B cell (primary cell): ENCODE measurements around the gene CPPED1. TPM values are rescaled to one million over a fixed set of nuclear protein-coding genes. Genes with fewer than 3 reads are reported as not detected.
"Not testable (repeated sequence)": the region's sequence is repeated elsewhere in the genome, so short reads cannot be mapped to it uniquely, and the experiment has no call there.

Experiments
- ATAC-seq: fragments of 200-7000 bp; cut with Tn5 transposase; one replicate; pipeline ENCODE4 v1.10.0; 2021; ENCODE audit warnings: low read depth, mild to moderate bottlenecking, moderate number of reproducible peaks, moderate library complexity
- CTCF ChIA-PET: fragments of 350-600 bp; sonication (Branson Sonifier 250); formaldehyde crosslinking; loops from one replicate; lab custom pipeline; 2021; ENCODE audit warnings: antibody characterized with exemption, inconsistent platforms; lab: Charles Lee
- POLR2A ChIA-PET: fragments of 350-600 bp; sonication (Branson Sonifier 250); formaldehyde crosslinking; loops from one replicate; lab custom pipeline; 2021; ENCODE audit warnings: antibody characterized with exemption; lab: Charles Lee
- DNase-seq: peaks from one replicate; pipeline ENCODE4 v3.0.0; 2013
- H2AFZ ChIP-seq: 2 replicates; pipeline ENCODE4 v1.6.1; 2012; ENCODE audit warnings: mild to moderate bottlenecking, low read depth, low read length; ENCODE audit not compliant: insufficient read depth, poor library complexity, severe bottlenecking
- H3K27ac ChIP-seq, 2 donors: 1 replicate in 1 of 2; 2 replicates in 1 of 2; pipeline ENCODE4 v1.5.1; 2012 to 2013; ENCODE audit warnings: low read length in 2 of 2, mild to moderate bottlenecking in 2 of 2, moderate library complexity in 1 of 2
- H3K27me3 ChIP-seq, 4 experiments: fragments of 200-600 bp in 1 of 4; sonication (generic) in 1 of 4; replicated peaks in 1 of 4; 1 replicate in 2 of 4; 2 replicates in 2 of 4; pipeline versions ENCODE4 v1.6.1 to v1.7.0; 2013 to 2016; ENCODE audit warnings: low read length in 3 of 4, mild to moderate bottlenecking in 2 of 4, mixed read lengths in 1 of 4, moderate library complexity in 1 of 4; ENCODE audit not compliant: insufficient read depth in 4 of 4, control insufficient read depth in 3 of 4; ENCODE audit errors: control extremely low read depth in 1 of 4
- H3K36me3 ChIP-seq, 2 experiments: replicated peaks in 1 of 2; 1 replicate in 1 of 2; 2 replicates in 1 of 2; pipeline versions ENCODE4 v1.6.1 to v1.7.1; 2013; ENCODE audit warnings: low read length in 1 of 2; ENCODE audit not compliant: insufficient read depth in 2 of 2, control insufficient read depth in 1 of 2; ENCODE audit errors: control extremely low read depth in 1 of 2, extremely low read depth in 1 of 2
- H3K4me1 ChIP-seq, 2 donors: fragments of 200-600 bp in 1 of 2; sonication (generic) in 1 of 2; 1 replicate in 1 of 2; 2 replicates in 1 of 2; pipeline versions ENCODE4 v1.5.1 to v1.6.1; 2013 to 2017; ENCODE audit warnings: low read length in 2 of 2; ENCODE audit not compliant: control insufficient read depth in 2 of 2, insufficient read depth in 2 of 2
- H3K4me2 ChIP-seq: replicated peaks from 2 replicates; pipeline ENCODE3; 2012; ENCODE audit warnings: mild to moderate bottlenecking, low read depth, low read length; ENCODE audit not compliant: poor library complexity, severe bottlenecking
- H3K4me3 ChIP-seq, 5 experiments: fragments of 200-600 bp in 1 of 5; sonication (generic) in 1 of 5; 1 replicate in 3 of 5; 2 replicates in 2 of 5; pipeline versions ENCODE4 v1.5.1 to v1.7.0; 2011 to 2016; ENCODE audit warnings: low read length in 4 of 5, mild to moderate bottlenecking in 4 of 5, low read depth in 2 of 5, control low read depth in 1 of 5, moderate library complexity in 1 of 5; ENCODE audit not compliant: insufficient read depth in 1 of 5; ENCODE audit errors: control extremely low read depth in 1 of 5, extremely low read depth in 1 of 5
- H3K79me2 ChIP-seq: fragments of 200-600 bp; sonication (generic); one replicate; pipeline ENCODE4 v1.6.0; 2016; ENCODE audit warnings: low read length; ENCODE audit not compliant: control insufficient read depth, insufficient read depth
- H3K9ac ChIP-seq: fragments of 200-600 bp; sonication (generic); 2 replicates; pipeline ENCODE4 v1.6.1; 2017; ENCODE audit warnings: mild to moderate bottlenecking, low read length, moderate library complexity
- H3K9me3 ChIP-seq, 3 donors: one replicate each; pipeline versions ENCODE4 v1.6.1 to v1.7.1; 2013; ENCODE audit warnings: low read length in 2 of 3; ENCODE audit not compliant: control insufficient read depth in 2 of 3, insufficient read depth in 1 of 3; ENCODE audit errors: control extremely low read depth in 1 of 3
- H4K20me1 ChIP-seq: 2 replicates; pipeline ENCODE4 v1.6.0; 2012; ENCODE audit warnings: mild to moderate bottlenecking, low read length; ENCODE audit not compliant: insufficient read depth, control insufficient read depth, poor library complexity, severe bottlenecking
- H3K27ac Mint-ChIP-seq: one replicate; pipeline ENCODE4 v1.8.0; 2021; ENCODE audit warnings: mixed read lengths
- H3K27me3 Mint-ChIP-seq: one replicate; pipeline ENCODE4 v1.8.0; 2021; ENCODE audit warnings: mixed read lengths
- H3K4me1 Mint-ChIP-seq: one replicate; pipeline ENCODE4 v1.8.0; 2021; ENCODE audit warnings: mixed read lengths
- H3K4me3 Mint-ChIP-seq: one replicate; pipeline ENCODE4 v1.8.0; 2021; ENCODE audit warnings: mixed read lengths
- H3K9me3 Mint-ChIP-seq: one replicate; pipeline ENCODE4 v1.8.0; 2022; ENCODE audit warnings: mixed read lengths; ENCODE audit not compliant: insufficient read depth
- CTCF ChIP-seq: fragments of 200-600 bp; IDR thresholded peaks from one replicate; pipeline ENCODE4 v1.8.0; 2022; ENCODE audit warnings: antibody characterized with exemption, mild to moderate bottlenecking
- EZH2 ChIP-seq: IDR thresholded peaks from 2 replicates; pipeline ENCODE4 v1.6.1; 2012; ENCODE audit warnings: borderline replicate concordance, low read depth, mild to moderate bottlenecking, moderate library complexity, low read length; ENCODE audit not compliant: insufficient read depth, poor library complexity, severe bottlenecking
- WGBS: methylation state at CpG from one replicate; pipeline ENCODE4 v1.1.5; 2013; ENCODE audit warnings: missing lambda C conversion rate; ENCODE audit not compliant: insufficient coverage; 5-methylcytosine and 5-hydroxymethylcytosine counted together
- intact Hi-C: fragments of 100-400 bp; cut with micrococcal nuclease; formaldehyde crosslinking; loops from one replicate; pipeline ENCODE4 v1.10.0; 2022
- polyA plus RNA-seq: library from polyadenylated mRNA; depleted of rRNA; stranded (reverse); fragments of >200 nt; gene quantifications from 2 replicates; pipeline ENCODE4 v1.2.3, GENCODE V29; 2012
- total RNA-seq, 2 donors: library from RNA; stranded (reverse); fragments of 120-200 nt in 1 of 2; gene quantifications; 1 replicate in 1 of 2; 2 replicates in 1 of 2; pipeline versions ENCODE4 v1.2.3 to v1.2.4, GENCODE V29; 2013 to 2022

CPPED1 gene
- total and polyA plus RNA-seq, 2 donors (not counting 1 experiment from before 2014, with no cell fraction given) = 5.9 to 11.3 TPM

- Mint-ChIP-seq H3K4me3 (peak overlapping the region; percentile 92), H3K4me1 (peaks cover 21% of the 10 kb centered on the region), H3K27me3 (no peaks in the 10 kb centered on the region), H3K27ac (peak overlapping the region; percentile 76), H3K9me3 (no peaks in the 10 kb centered on the region)
- ChIA-PET CTCF (interaction anchor here (1.1 to 1.2 kb wide), 2 partner anchors 17 to 18 kb away, joined by 3 to 5 read pairs; no protein-coding TSS in a partner anchor), POLR2A (no interaction called here)
- Histone ChIP-seq H3K4me1 (peaks cover 19 to 24% of the 10 kb centered on the region in 2 donors), H4K20me1 (no peaks in the 10 kb centered on the region), H3K9me3 (peaks cover 0 to 17% (median 0%) of the 10 kb centered on the region in 3 donors), H3K4me3 (peak overlapping the region in 2 of 5 experiments; percentile 0 to 4), H2AFZ (peak overlapping the region; percentile 25), H3K27me3 (no peaks in the 10 kb centered on the region), H3K9ac (no peak overlapping the region), H3K36me3 (no peaks in the 10 kb centered on the region), H3K4me2 (peak overlapping the region; percentile 34), H3K27ac (no peak overlapping the region), H3K79me2 (peaks cover 4% of the 10 kb centered on the region)
- TF ChIP-seq EZH2 (no peak), CTCF (no peak)
- DNase-seq (peak; percentile 33), ATAC-seq (no peak)
- intact Hi-C loops = loop anchor here (5.0 kb wide), 2 partner anchors 344 to 1121 kb away; partner anchors contain the start of gene ERCC4
- no CpG with 5 or more reads among the region's 4 CpGs for WGBS
Measured at GRCh38 chr16:12801511-12802042, 2.1 kb downstream of the CPPED1 start.

GRCh38 chr16:12800817-12801216 is 2.9 kb downstream of the CPPED1 start:
- Mint-ChIP-seq H3K27me3 (no peaks in the 10 kb centered on the region), H3K4me1 (peaks cover 21% of the 10 kb centered on the region), H3K27ac (no peak overlapping the region), H3K9me3 (no peaks in the 10 kb centered on the region), H3K4me3 (no peak overlapping the region)
- Histone ChIP-seq H3K9ac (no peak overlapping the region), H3K4me1 (peaks cover 19 to 24% of the 10 kb centered on the region in 2 donors), H3K4me3 (no peak overlapping the region), H3K27me3 (no peaks in the 10 kb centered on the region), H3K79me2 (peaks cover 5% of the 10 kb centered on the region), H3K36me3 (no peaks in the 10 kb centered on the region), H2AFZ (no peak overlapping the region), H3K27ac (no peak overlapping the region), H3K9me3 (peaks cover 0 to 17% (median 0%) of the 10 kb centered on the region in 3 donors), H3K4me2 (no peak overlapping the region), H4K20me1 (no peaks in the 10 kb centered on the region)
- CTCF ChIA-PET = interaction anchor here (1.1 to 1.2 kb wide), 2 partner anchors 18 to 19 kb away, joined by 3 to 5 read pairs; no protein-coding TSS in a partner anchor
- no peak for DNase-seq
- intact Hi-C loops = loop anchor here (5.0 kb wide), 2 partner anchors 344 to 1121 kb away; partner anchors contain the start of gene ERCC4
- WGBS = 85% methylated on average over 4 of the region's 6 CpGs
- POLR2A ChIA-PET = no interaction called here
- no peak for ATAC-seq
- TF ChIP-seq EZH2 (no peak), CTCF (no peak)

GRCh38 chr16:12799996-12800395 is 3.7 kb downstream of the CPPED1 start:
- H3K9me3 Mint-ChIP-seq, H2AFZ ChIP-seq, POLR2A ChIA-PET, CTCF ChIA-PET, H3K27me3 Mint-ChIP-seq, H3K9ac ChIP-seq, H3K27me3 ChIP-seq, H3K4me3 ChIP-seq, ATAC-seq, H3K79me2 ChIP-seq, H3K27ac ChIP-seq, H4K20me1 ChIP-seq, DNase-seq, H3K27ac Mint-ChIP-seq, H3K4me3 Mint-ChIP-seq, H3K4me2 ChIP-seq, H3K36me3 ChIP-seq: not testable (repeated sequence)
- intact Hi-C loops = loop anchor here (5.0 kb wide), 2 partner anchors 343 to 1122 kb away; partner anchors contain the start of gene ERCC4
- 99% methylated on average over 8 of the region's 8 CpGs for WGBS
- peaks cover 21% of the 10 kb centered on the region for H3K4me1 Mint-ChIP-seq
- Histone ChIP-seq H3K9me3 (peaks cover 0 to 17% (median 0%) of the 10 kb centered on the region in 3 donors), H3K4me1 (peaks cover 19 to 24% of the 10 kb centered on the region in 2 donors)
